ENCODE data around the gene ANKRD34A. TPM values are rescaled to one million over a fixed set of nuclear protein-coding genes. Genes with fewer than 3 reads are reported as not detected.

Gene ANKRD34A
- total and polyA plus RNA-seq, 2 of the 13 experiments (the other 11 are each of a cell fraction or from before 2014, with no cell fraction given): 0.05 to 0.07 TPM

DNA sequence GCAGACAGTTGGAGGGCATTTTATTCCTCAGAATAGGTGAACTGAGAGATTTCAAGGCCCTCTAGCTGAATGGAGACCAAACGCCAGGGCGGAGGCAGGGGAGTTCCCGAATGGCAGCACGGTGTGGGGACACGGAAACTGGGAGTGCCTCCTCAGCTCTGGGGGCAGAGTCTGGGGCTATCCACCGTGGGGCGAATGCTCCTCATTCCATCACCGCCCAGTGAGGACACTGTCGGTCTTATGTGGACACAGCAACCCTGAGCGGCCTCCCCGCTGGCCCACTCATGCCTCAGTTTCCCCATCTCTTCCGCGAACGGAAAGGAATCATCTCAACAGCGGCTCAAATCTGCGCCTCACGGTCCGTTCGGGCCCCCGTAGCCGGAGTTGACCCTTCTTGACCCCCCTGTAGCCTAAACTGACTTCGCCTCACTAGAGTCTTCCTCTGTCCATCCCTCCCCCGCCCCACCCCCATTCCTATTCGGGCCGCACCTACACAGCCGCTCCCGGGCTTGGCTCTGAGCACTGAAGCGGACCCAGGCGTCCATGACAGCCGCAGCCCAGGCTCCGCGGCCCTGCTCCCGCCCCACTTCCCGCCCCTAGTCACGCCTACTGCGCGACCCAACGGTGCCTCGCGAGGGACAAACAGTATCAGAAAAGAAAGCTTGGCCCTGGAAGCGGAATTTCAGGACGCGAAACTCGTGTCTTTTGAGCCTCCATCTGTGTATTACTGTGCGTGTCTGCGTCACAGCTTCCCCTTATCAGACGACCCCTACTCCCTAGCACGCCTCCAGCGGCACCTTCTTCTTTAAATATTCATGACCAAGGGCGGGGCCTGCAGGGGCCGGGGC, 46.0 kb downstream of the ANKRD34A start, which contains the start of gene PEX11B (continued):
- TF ChIP-seq ZNF589 (CRISPR knock-in tag; conservative IDR thresholded peaks at IDR 0.05) (0 out of 2 replicates have a peak, but pooled peaks have one; percentile 12), ZNF160 (CRISPR knock-in tag; IDR thresholded peaks at IDR 0.05) (peak; percentile 64), ZC3H13 (CRISPR knock-in tag; IDR thresholded peaks at IDR 0.05) (peak; percentile 46; the same call in 1 of the 2 replicates), KAT7 (CRISPR knock-in tag; IDR thresholded peaks at IDR 0.05; ENCODE audit: borderline replicate concordance) (peak; percentile 44; the same call in 1 of the 2 replicates), IRF2 (CRISPR knock-in tag; IDR thresholded peaks at IDR 0.05) (peak; percentile 45; the same call in 1 of the 2 replicates), ZNF883 (CRISPR knock-in tag; IDR thresholded peaks at IDR 0.05; ENCODE audit: not compliant biosample characterization) (peak; percentile 47), FOXP1 (IDR thresholded peaks at IDR 0.05) (no peak), FOXP1 (CRISPR knock-in tag; IDR thresholded peaks at IDR 0.05) (peak; percentile 15; the same call in 1 of the 2 replicates), NONO (IDR thresholded peaks at IDR 0.05) (no peak), NONO (CRISPR knock-in tag; conservative IDR thresholded peaks at IDR 0.05) (peak; percentile 54; the same call in 1 of the 2 replicates), ZNF615 (CRISPR knock-in tag; IDR thresholded peaks at IDR 0.05; ENCODE audit: borderline replicate concordance) (no peak), KMT2B (CRISPR knock-in tag; IDR thresholded peaks at IDR 0.05) (peak; percentile 82), ZNF503 (CRISPR knock-in tag; IDR thresholded peaks at IDR 0.05) (peak; percentile 59; the same call in 1 of the 2 replicates), NRL (CRISPR knock-in tag; IDR thresholded peaks at IDR 0.05; ENCODE audit: borderline replicate concordance) (peak; percentile 36; the same call in 1 of the 2 replicates), TEAD3 (CRISPR knock-in tag; optimal IDR thresholded peaks at IDR 0.05; ENCODE audit: borderline replicate concordance) (peak; percentile 38), ZNF609 (CRISPR knock-in tag; IDR thresholded peaks at IDR 0.05; ENCODE audit: borderline replicate concordance) (0 out of 2 replicates have a peak, but pooled peaks have one; percentile 43), SOX5 (CRISPR knock-in tag; IDR thresholded peaks at IDR 0.05; ENCODE audit: borderline replicate concordance) (no peak), DNMT1 (CRISPR knock-in tag; IDR thresholded peaks at IDR 0.05) (no peak), ZNF34 (CRISPR knock-in tag; IDR thresholded peaks at IDR 0.05; ENCODE audit: borderline replicate concordance) (0 out of 2 replicates have a peak, but pooled peaks have one; percentile 70), DPF2 (CRISPR knock-in tag; IDR thresholded peaks at IDR 0.05; ENCODE audit: borderline replicate concordance, low read depth) (0 out of 2 replicates have a peak, but pooled peaks have one; percentile 35)
- TF ChIP-seq, protein P1, sequence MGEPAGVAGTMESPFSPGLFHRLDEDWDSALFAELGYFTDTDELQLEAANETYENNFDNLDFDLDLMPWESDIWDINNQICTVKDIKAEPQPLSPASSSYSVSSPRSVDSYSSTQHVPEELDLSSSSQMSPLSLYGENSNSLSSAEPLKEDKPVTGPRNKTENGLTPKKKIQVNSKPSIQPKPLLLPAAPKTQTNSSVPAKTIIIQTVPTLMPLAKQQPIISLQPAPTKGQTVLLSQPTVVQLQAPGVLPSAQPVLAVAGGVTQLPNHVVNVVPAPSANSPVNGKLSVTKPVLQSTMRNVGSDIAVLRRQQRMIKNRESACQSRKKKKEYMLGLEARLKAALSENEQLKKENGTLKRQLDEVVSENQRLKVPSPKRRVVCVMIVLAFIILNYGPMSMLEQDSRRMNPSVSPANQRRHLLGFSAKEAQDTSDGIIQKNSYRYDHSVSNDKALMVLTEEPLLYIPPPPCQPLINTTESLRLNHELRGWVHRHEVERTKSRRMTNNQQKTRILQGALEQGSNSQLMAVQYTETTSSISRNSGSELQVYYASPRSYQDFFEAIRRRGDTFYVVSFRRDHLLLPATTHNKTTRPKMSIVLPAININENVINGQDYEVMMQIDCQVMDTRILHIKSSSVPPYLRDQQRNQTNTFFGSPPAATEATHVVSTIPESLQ (CRISPR knock-in tag; conservative IDR thresholded peaks at IDR 0.05): 0 out of 2 replicates have a peak, but pooled peaks have one; percentile 44
